Measurements from ENCODE around the gene DUT.

- no peak; the same call in 1 of the 2 replicates for TF ChIP-seq CTCF (conservative IDR thresholded peaks at IDR 0.05; ENCODE audit: low read length)
- no peak for TF ChIP-seq EZH2phosphoT487 (IDR thresholded peaks at IDR 0.05; ENCODE audit: borderline replicate concordance)
Measured at GRCh38 chr15:48281674-48282073, 49.6 kb upstream of the DUT start.

Data from Loucy (cell line).